Measurements from ENCODE around the gene LLCFC1.

DNA sequence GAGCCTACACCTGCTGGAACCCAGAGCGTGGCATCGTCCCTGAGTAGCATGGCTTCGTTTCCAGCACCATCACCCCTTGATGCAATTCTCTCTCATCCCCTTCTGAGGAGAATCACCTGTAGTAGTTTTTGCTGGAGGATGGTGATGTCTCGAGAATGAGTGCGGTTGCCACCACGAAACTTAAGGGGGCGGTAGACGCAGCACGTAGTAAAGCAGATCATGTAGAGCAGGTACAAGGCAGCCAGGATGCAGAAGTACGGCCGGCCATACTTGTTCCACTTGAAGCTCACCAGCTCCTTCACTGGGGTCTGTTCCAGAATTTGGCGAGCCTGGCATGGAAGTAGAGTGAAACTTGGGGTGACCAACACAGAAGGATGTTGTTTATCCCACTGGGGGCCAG lies 13.9 kb upstream of the LLCFC1 start:
- TF ChIP-seq, protein P1, sequence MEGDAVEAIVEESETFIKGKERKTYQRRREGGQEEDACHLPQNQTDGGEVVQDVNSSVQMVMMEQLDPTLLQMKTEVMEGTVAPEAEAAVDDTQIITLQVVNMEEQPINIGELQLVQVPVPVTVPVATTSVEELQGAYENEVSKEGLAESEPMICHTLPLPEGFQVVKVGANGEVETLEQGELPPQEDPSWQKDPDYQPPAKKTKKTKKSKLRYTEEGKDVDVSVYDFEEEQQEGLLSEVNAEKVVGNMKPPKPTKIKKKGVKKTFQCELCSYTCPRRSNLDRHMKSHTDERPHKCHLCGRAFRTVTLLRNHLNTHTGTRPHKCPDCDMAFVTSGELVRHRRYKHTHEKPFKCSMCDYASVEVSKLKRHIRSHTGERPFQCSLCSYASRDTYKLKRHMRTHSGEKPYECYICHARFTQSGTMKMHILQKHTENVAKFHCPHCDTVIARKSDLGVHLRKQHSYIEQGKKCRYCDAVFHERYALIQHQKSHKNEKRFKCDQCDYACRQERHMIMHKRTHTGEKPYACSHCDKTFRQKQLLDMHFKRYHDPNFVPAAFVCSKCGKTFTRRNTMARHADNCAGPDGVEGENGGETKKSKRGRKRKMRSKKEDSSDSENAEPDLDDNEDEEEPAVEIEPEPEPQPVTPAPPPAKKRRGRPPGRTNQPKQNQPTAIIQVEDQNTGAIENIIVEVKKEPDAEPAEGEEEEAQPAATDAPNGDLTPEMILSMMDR (IDR thresholded peaks at IDR 0.05 in 4 of 5, conservative IDR thresholded peaks at IDR 0.05 in 1 of 5): no peak
- no peak for TF ChIP-seq POLR2A (IDR thresholded peaks at IDR 0.05)
